Parathyroid adenoma (tissue), 2 donors: ENCODE results near the gene ELANE.
"Not testable (repeated sequence)": the region's sequence is repeated elsewhere in the genome, so short reads cannot be mapped to it uniquely, and the experiment has no call there.

Source experiments
- H2AFZ ChIP-seq: fragments of 300-600 bp; sonication (generic); one replicate; pipeline ENCODE4 v1.7.0; 2017; ENCODE audit warnings: antibody characterized with exemption, mild to moderate bottlenecking
- H3K27ac ChIP-seq: fragments of 300-600 bp; sonication (generic); one replicate; pipeline ENCODE4 v1.7.0; 2017
- H3K27me3 ChIP-seq: fragments of 300-600 bp; sonication (generic); one replicate; pipeline ENCODE4 v1.7.0; 2017; ENCODE audit warnings: low read length; ENCODE audit not compliant: control insufficient read depth, insufficient read depth
- H3K36me3 ChIP-seq: fragments of 300-600 bp; sonication (generic); one replicate; pipeline ENCODE4 v1.7.0; 2017; ENCODE audit warnings: low read length; ENCODE audit not compliant: control insufficient read depth, insufficient read depth
- H3K4me1 ChIP-seq: fragments of 300-600 bp; sonication (generic); one replicate; pipeline ENCODE4 v1.7.0; 2017; ENCODE audit warnings: control low read depth
- H3K4me2 ChIP-seq: fragments of 300-600 bp; sonication (generic); one replicate; pipeline ENCODE4 v1.7.0; 2017; ENCODE audit warnings: low read length
- H3K4me3 ChIP-seq: fragments of 300-600 bp; sonication (generic); one replicate; pipeline ENCODE4 v1.7.0; 2017; ENCODE audit warnings: low read depth, low read length
- H3K79me2 ChIP-seq: fragments of 300-600 bp; sonication (generic); one replicate; pipeline ENCODE4 v1.7.0; 2017; ENCODE audit warnings: control low read depth
- H3K9ac ChIP-seq: fragments of 300-600 bp; sonication (generic); one replicate; pipeline ENCODE4 v1.7.0; 2017; ENCODE audit warnings: mild to moderate bottlenecking
- H3K9me3 ChIP-seq: fragments of 300-600 bp; sonication (generic); one replicate; pipeline ENCODE4 v1.7.0; 2017; ENCODE audit warnings: low read length; ENCODE audit not compliant: control insufficient read depth
- CTCF ChIP-seq: fragments of 300-600 bp; sonication (generic); IDR thresholded peaks from one replicate; pipeline ENCODE4 v1.7.0; 2017; ENCODE audit warnings: antibody characterized with exemption, mild to moderate bottlenecking
- donor health status: primary hyperparathyroidism.

ELANE gene

GRCh38 chr19:848386-848921 lies 3.6 kb upstream of the ELANE start:
- Histone ChIP-seq H3K9me3 (no peaks in the 10 kb centered on the region), H2AFZ (no peak overlapping the region), H3K4me2 (no peak overlapping the region), H3K9ac (no peak overlapping the region), H3K4me1 (peaks cover 9% of the 10 kb centered on the region), H3K27ac (no peak overlapping the region), H3K79me2 (no peaks in the 10 kb centered on the region), H3K36me3 (no peaks in the 10 kb centered on the region), H3K4me3 (no peak overlapping the region), H3K27me3 (no peaks in the 10 kb centered on the region)
- TF ChIP-seq CTCF = no peak

GRCh38 chr19:849195-849594 lies 2.9 kb upstream of the ELANE start:
- not testable (repeated sequence) for H3K79me2 ChIP-seq, H3K27ac ChIP-seq, H3K9ac ChIP-seq, H3K4me3 ChIP-seq, H3K27me3 ChIP-seq, H3K4me1 ChIP-seq, H3K9me3 ChIP-seq, H3K36me3 ChIP-seq, H2AFZ ChIP-seq, H3K4me2 ChIP-seq

- Histone ChIP-seq H3K4me2 (peak overlapping the region; percentile 31), H3K27ac (peak overlapping the region; percentile 30), H3K4me3 (peak overlapping the region; percentile 5), H3K79me2 (no peaks in the 10 kb centered on the region), H3K9ac (no peak overlapping the region), H3K9me3 (no peaks in the 10 kb centered on the region), H2AFZ (peak overlapping the region; percentile 75), H3K36me3 (no peaks in the 10 kb centered on the region), H3K27me3 (no peaks in the 10 kb centered on the region), H3K4me1 (peaks cover 4% of the 10 kb centered on the region)
- TF ChIP-seq CTCF = no peak
These were observed 1.7 kb upstream of the ELANE start for GRCh38 chr19:850221-850978.

- peak overlapping the region; percentile 5 for H3K4me3 ChIP-seq
- H3K9ac ChIP-seq = no peak overlapping the region
- H3K27ac ChIP-seq = peak overlapping the region; percentile 30
These were observed 1.1 kb upstream of the ELANE start for GRCh38 chr19:850979-851335.

More at GRCh38 chr19:850979-851335, 1.1 kb upstream of the ELANE start:
- H3K27me3 ChIP-seq = no peaks in the 10 kb centered on the region
- peak overlapping the region; percentile 75 for H2AFZ ChIP-seq
- H3K4me1 ChIP-seq = peaks cover 4% of the 10 kb centered on the region
- H3K79me2 ChIP-seq = no peaks in the 10 kb centered on the region
- H3K36me3 ChIP-seq = no peaks in the 10 kb centered on the region
- peak overlapping the region; percentile 31 for H3K4me2 ChIP-seq
- no peaks in the 10 kb centered on the region for H3K9me3 ChIP-seq
- no peak for TF ChIP-seq CTCF
